Measurements from ENCODE around the gene PFDN5.

The PFDN5 gene

DNA sequence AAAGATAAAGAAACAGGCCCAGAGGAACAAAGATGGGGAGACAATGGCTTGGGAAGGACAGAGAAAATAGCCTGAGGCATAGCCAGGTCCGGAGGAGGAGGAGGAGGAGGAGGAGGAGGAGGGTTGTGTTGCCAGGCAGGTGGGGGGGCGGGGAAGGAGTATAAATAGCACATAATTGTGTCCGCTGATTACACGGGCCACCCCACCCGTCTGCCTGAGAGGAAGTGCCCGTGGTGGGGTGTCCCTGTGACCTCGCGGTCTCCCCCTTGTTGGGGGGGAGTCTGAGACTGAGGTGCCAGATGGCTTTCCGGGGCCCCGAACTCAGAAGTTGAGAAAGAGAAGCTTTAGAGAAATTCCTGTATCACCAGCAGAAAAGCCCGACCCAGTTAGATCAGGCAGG is 42.7 kb downstream of the PFDN5 start:
- DNase-seq (ENCODE audit: low read depth, low spot score), result no peak
- no peaks in the 10 kb centered on the region for H3K36me3 ChIP-seq (ENCODE audit: insufficient read depth, low read length)
- no peak overlapping the region for H3K9ac ChIP-seq (ENCODE audit: insufficient read length)
- no peaks in the 10 kb centered on the region for H3K9me3 ChIP-seq (ENCODE audit: low read depth, low read length)
- no peak overlapping the region for H3K27ac ChIP-seq
- TF ChIP-seq EZH2 (IDR thresholded peaks at IDR 0.05) (no peak), POLR2AphosphoS5 (IDR thresholded peaks at IDR 0.05; ENCODE audit: borderline replicate concordance, low read depth, low read length) (no peak), FOXP2 (optimal IDR thresholded peaks at IDR 0.05; ENCODE audit: control extremely low read depth, extremely low read length, insufficient read depth) (no peak)
- no peak overlapping the region for H3K4me3 ChIP-seq

DNA sequence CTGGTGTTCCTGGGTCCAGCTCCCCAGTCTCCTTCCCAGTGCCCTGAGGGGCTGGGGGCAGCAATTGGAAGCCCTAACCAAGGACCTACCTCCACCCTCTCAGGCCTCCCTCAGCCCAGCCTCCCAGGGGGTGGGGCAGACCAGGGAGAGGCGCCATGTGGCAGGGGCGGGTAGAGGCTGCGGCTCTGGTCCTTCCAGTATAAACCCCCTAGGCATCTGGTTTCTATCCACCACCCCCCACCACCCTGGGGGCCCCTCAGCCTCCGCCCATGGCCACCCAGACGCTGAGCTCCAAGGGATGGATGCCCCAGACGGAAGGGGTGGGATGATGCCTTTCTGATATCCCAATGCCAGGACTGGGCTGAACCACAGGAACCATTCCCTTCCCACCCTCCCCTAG is 43.6 kb downstream of the PFDN5 start:
- no peak overlapping the region for H3K27ac ChIP-seq
- no peaks in the 10 kb centered on the region for H3K9me3 ChIP-seq (ENCODE audit: low read depth, low read length)
- H3K4me3 ChIP-seq, result no peak overlapping the region
- no peaks in the 10 kb centered on the region for H3K36me3 ChIP-seq (ENCODE audit: insufficient read depth, low read length)
- TF ChIP-seq EZH2 (IDR thresholded peaks at IDR 0.05), result no peak
- no peak for TF ChIP-seq POLR2AphosphoS5 (IDR thresholded peaks at IDR 0.05; ENCODE audit: borderline replicate concordance, low read depth, low read length)
- TF ChIP-seq FOXP2 (optimal IDR thresholded peaks at IDR 0.05; ENCODE audit: control extremely low read depth, extremely low read length, insufficient read depth), result no peak
- DNase-seq (ENCODE audit: low read depth, low spot score), result no peak
- no peak overlapping the region for H3K9ac ChIP-seq (ENCODE audit: insufficient read length)

DNA sequence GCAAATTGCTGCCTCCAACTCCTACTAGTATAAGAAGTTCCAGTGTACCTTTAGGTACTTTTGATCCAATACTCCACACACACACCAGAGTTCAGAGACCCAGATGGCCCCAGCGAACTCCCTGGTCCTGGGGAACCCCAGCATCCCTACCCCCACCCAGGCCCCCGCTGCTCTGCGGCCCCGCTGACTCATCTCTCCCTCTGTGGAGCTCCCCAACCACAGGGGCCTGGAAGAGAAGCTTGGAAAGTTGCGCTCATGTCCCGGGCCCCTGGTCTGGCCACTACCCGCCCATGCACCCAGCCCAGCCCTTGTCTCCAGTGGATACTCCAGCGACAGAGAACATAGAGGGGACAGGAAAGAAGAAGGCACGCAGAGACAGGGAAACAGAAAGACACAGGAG is 45.1 kb downstream of the PFDN5 start:
- Histone ChIP-seq H3K27ac (no peak overlapping the region), H3K36me3 (ENCODE audit: insufficient read depth, low read length) (no peaks in the 10 kb centered on the region), H3K4me3 (no peak overlapping the region), H3K9ac (ENCODE audit: insufficient read length) (no peak overlapping the region), H3K9me3 (ENCODE audit: low read depth, low read length) (no peaks in the 10 kb centered on the region)
- no peak for TF ChIP-seq EZH2 (IDR thresholded peaks at IDR 0.05)
- no peak for TF ChIP-seq POLR2AphosphoS5 (IDR thresholded peaks at IDR 0.05; ENCODE audit: borderline replicate concordance, low read depth, low read length)
- no peak for TF ChIP-seq FOXP2 (optimal IDR thresholded peaks at IDR 0.05; ENCODE audit: control extremely low read depth, extremely low read length, insufficient read depth)
- DNase-seq (ENCODE audit: low read depth, low spot score), result no peak

DNA sequence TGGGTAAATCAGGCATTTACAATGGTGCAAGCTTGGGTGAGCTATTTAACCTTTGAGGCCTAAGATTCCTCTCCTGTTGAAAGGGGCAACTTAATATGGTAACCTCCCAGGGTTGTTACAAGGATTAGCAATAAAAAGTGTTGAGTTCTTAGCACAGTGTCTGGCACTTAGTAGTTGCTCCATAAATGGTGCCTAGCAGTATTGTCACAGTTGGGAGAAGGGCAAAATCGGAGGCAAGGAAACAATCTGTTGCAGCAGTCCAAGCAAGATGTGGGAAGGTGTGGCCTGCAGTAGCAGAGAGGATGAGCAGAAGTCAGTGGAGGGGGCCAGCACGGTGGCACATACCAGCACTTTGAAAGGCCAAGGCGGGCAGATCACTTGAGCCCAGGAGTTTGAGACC is 48.1 kb downstream of the PFDN5 start:
- H3K36me3 ChIP-seq (ENCODE audit: insufficient read depth, low read length), result no peaks in the 10 kb centered on the region
- no peak overlapping the region for H3K4me3 ChIP-seq
- H3K9me3 ChIP-seq (ENCODE audit: low read depth, low read length), result no peaks in the 10 kb centered on the region
- H3K9ac ChIP-seq (ENCODE audit: insufficient read length), result no peak overlapping the region
- TF ChIP-seq FOXP2 (optimal IDR thresholded peaks at IDR 0.05; ENCODE audit: control extremely low read depth, extremely low read length, insufficient read depth), result no peak
- TF ChIP-seq POLR2AphosphoS5 (IDR thresholded peaks at IDR 0.05; ENCODE audit: borderline replicate concordance, low read depth, low read length), result no peak
- TF ChIP-seq EZH2 (IDR thresholded peaks at IDR 0.05), result no peak
- no peak for DNase-seq (ENCODE audit: low read depth, low spot score)
- H3K27ac ChIP-seq, result no peak overlapping the region

DNA sequence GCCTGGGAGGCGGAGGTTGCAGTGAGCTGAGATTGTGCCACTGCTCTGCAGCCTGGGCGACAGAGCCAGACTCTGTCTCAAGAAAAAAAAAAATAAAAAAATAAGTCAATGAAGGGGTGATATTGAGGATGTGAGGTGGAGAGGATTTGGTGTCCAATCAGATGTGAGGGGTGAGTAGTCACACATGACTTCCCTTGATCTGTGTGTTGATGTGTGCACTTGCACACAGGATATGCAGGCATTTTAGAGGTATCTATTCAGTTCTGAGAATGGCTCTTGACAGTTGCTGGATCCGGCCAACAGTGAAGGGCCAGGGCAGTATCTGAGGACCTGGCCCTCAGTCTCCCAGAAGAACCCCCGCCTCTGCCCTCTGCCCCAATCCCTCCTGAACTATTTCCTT is 48.6 kb downstream of the PFDN5 start:
- H3K4me3 ChIP-seq, result no peak overlapping the region
- no peaks in the 10 kb centered on the region for H3K9me3 ChIP-seq (ENCODE audit: low read depth, low read length)
- no peak overlapping the region for H3K9ac ChIP-seq (ENCODE audit: insufficient read length)
- TF ChIP-seq FOXP2 (optimal IDR thresholded peaks at IDR 0.05; ENCODE audit: control extremely low read depth, extremely low read length, insufficient read depth), result no peak
- no peak for TF ChIP-seq EZH2 (IDR thresholded peaks at IDR 0.05)
- TF ChIP-seq POLR2AphosphoS5 (IDR thresholded peaks at IDR 0.05; ENCODE audit: borderline replicate concordance, low read depth, low read length), result no peak
- H3K27ac ChIP-seq, result no peak overlapping the region
- H3K36me3 ChIP-seq (ENCODE audit: insufficient read depth, low read length), result no peaks in the 10 kb centered on the region
- no peak for DNase-seq (ENCODE audit: low read depth, low spot score)

DNA sequence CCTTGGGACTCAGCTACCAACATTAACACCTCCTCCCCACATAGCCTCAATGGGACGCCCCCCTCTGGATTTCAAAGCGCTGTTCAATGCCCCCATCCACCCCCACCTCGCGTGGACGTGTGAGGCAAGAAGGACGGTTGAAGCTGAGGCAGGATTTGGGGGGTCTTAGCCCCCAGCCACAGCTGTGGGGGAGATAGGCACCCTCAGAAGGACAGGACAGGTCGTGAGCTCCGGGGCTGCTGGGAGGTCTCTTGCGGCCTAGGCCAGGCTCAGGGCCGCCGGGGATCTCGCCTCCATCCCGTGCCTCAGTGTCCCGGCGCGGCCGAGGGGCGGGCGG is 49.1 kb downstream of the PFDN5 start:
- no peak overlapping the region for H3K4me3 ChIP-seq
- H3K36me3 ChIP-seq (ENCODE audit: insufficient read depth, low read length), result no peaks in the 10 kb centered on the region
- H3K27ac ChIP-seq, result no peak overlapping the region
- DNase-seq (ENCODE audit: low read depth, low spot score), result no peak
- H3K9ac ChIP-seq (ENCODE audit: insufficient read length), result no peak overlapping the region
- no peak for TF ChIP-seq EZH2 (IDR thresholded peaks at IDR 0.05)
- TF ChIP-seq FOXP2 (optimal IDR thresholded peaks at IDR 0.05; ENCODE audit: control extremely low read depth, extremely low read length, insufficient read depth), result no peak
- no peak for TF ChIP-seq POLR2AphosphoS5 (IDR thresholded peaks at IDR 0.05; ENCODE audit: borderline replicate concordance, low read depth, low read length)
- H3K9me3 ChIP-seq (ENCODE audit: low read depth, low read length), result no peaks in the 10 kb centered on the region

DNA sequence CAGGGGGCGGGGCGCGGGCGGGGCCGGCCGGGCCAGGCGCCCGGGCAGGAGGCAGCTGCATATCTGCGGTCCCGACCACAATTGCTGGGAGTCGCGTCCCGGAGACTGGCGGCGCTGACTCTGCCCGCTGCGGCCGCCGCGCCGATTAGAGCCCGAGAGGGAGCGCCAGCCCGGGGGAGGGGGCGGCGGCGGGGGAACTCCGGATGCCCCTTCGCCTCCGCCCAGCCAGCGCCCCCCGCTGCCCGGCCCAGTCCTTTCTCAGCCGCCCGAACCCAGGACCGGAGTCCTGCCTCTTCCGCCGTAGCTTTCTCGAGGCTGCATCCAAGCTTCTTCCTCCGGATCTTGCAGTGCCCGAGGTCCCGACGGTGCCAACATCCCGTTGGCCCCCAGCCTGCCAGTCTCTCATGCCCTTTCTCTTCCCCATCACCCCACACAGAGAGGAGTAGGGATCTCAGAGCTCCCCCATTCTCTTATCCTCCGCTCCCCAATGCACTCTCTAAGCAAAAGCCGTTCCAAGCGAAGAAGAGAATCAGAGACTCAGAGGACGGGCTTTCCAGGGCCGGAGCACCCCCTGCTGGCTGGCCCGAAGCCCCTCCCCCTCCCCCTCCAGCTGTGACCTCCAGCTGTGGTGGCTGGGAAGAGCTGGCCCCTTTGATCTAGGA is 49.6 kb downstream of the PFDN5 start:
- Histone ChIP-seq H3K4me3 (peak overlapping the region; percentile 78), H3K27ac (peak overlapping the region; percentile 68), H3K36me3 (ENCODE audit: insufficient read depth, low read length) (no peaks in the 10 kb centered on the region), H3K9ac (ENCODE audit: insufficient read length) (peak overlapping the region; percentile 51), H3K9me3 (ENCODE audit: low read depth, low read length) (no peaks in the 10 kb centered on the region)
- TF ChIP-seq POLR2AphosphoS5 (IDR thresholded peaks at IDR 0.05; ENCODE audit: borderline replicate concordance, low read depth, low read length) (0 out of 2 replicates have a peak, but pooled peaks have one; percentile 2), FOXP2 (optimal IDR thresholded peaks at IDR 0.05; ENCODE audit: control extremely low read depth, extremely low read length, insufficient read depth) (no peak)
- no peak for DNase-seq (ENCODE audit: low read depth, low spot score)

DNA sequence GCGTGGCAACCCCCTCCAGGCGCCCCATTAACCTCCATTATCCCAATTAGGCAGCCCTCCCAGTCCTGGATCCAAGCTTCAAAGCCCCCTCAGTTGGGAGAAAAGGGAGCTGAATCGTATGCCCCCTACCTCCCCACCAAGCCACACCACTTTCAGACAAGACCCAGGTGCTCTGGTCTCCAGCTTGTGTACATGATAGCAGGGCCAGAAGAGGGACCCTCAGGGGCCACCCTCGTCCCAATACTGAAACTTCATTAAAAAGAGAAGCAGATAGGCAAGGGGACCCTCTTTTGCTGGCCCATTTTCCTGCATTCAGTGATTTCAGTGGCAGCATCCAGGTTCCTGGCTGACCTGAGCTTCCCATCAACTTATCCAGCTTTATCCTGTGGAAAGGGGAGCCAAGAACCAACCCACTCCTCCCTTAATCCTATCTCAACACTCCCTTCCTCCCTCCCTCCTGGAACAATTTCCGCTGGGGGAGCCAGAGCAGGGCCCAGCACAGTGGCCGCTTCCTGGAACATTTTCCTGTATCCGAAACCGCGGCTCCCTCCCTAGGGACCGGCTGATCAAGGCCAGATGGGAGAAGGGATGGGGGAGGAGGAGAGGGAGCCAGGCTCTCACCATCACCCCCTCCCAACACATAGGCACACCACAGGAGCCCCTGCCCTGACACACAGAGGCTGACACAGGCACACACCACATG is 50.3 kb downstream of the PFDN5 start:
- peak overlapping the region; percentile 84 for H3K27ac ChIP-seq
- DNase-seq (ENCODE audit: low read depth, low spot score), result peak; percentile 66

More for the DNA sequence above, 50.3 kb downstream of the PFDN5 start:
- H3K4me3 ChIP-seq, result peak overlapping the region; percentile 78
- H3K9ac ChIP-seq (ENCODE audit: insufficient read length), result peak overlapping the region; percentile 51
- no peaks in the 10 kb centered on the region for H3K9me3 ChIP-seq (ENCODE audit: low read depth, low read length)
- no peaks in the 10 kb centered on the region for H3K36me3 ChIP-seq (ENCODE audit: insufficient read depth, low read length)
- no peak for TF ChIP-seq EZH2 (IDR thresholded peaks at IDR 0.05)
- TF ChIP-seq FOXP2 (optimal IDR thresholded peaks at IDR 0.05; ENCODE audit: control extremely low read depth, extremely low read length, insufficient read depth), result peak; percentile 92
- TF ChIP-seq POLR2AphosphoS5 (IDR thresholded peaks at IDR 0.05; ENCODE audit: borderline replicate concordance, low read depth, low read length), result peak; percentile 19; the same call in 1 of the 2 replicates
